GM10248 (cell line): ENCODE data around the gene PIK3C2B.

ENCODE experiments used
- CTCF ChIA-PET: fragments of 300-600 bp; sonication (Branson Sonifier 250); formaldehyde crosslinking; extraction: SDS; loops from one replicate; lab custom pipeline; 2021; ENCODE audit warnings: antibody characterized with exemption; lab: Yijun Ruan, JAX
- POLR2A ChIA-PET: fragments of 350-650 bp; sonication (Branson Sonifier 250); formaldehyde crosslinking; extraction: SDS; loops from one replicate; lab custom pipeline; 2020; ENCODE audit warnings: antibody characterized with exemption; lab: Yijun Ruan, JAX
- DNase-seq: peaks from one replicate; pipeline ENCODE4 v3.0.0; 2012; ENCODE audit errors: extremely low spot score
- TF ChIP-seq, protein P1 (sequence below): IDR thresholded peaks from 2 replicates; pipeline ENCODE4 v1.5.1; 2012; ENCODE audit warnings: mild to moderate bottlenecking, low read depth; ENCODE audit errors: extremely low read depth, missing control alignments, control extremely low read depth

PIK3C2B gene

DNA sequence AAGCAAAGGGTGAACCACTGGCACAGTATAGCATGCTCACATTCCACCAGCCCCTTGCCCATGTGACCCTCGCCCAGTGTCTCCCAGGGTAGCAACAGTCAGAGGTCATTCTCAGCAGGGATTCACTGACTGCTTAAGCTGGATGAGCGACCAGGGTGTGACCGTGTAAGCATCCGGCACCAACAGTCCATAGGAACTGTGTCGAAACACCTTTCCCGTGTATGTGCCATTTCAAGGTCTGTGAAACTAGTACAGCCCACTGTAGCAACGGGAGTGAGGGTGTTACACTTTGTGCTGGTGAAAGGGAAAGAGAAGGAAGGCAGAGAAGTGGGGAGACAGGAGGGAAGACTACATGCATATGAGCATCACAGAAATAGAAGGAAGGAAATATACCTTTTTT is 10.8 kb downstream of the PIK3C2B start:
- TF ChIP-seq, protein P1, sequence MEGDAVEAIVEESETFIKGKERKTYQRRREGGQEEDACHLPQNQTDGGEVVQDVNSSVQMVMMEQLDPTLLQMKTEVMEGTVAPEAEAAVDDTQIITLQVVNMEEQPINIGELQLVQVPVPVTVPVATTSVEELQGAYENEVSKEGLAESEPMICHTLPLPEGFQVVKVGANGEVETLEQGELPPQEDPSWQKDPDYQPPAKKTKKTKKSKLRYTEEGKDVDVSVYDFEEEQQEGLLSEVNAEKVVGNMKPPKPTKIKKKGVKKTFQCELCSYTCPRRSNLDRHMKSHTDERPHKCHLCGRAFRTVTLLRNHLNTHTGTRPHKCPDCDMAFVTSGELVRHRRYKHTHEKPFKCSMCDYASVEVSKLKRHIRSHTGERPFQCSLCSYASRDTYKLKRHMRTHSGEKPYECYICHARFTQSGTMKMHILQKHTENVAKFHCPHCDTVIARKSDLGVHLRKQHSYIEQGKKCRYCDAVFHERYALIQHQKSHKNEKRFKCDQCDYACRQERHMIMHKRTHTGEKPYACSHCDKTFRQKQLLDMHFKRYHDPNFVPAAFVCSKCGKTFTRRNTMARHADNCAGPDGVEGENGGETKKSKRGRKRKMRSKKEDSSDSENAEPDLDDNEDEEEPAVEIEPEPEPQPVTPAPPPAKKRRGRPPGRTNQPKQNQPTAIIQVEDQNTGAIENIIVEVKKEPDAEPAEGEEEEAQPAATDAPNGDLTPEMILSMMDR, result no peak
- POLR2A ChIA-PET, result no interaction called here

DNA sequence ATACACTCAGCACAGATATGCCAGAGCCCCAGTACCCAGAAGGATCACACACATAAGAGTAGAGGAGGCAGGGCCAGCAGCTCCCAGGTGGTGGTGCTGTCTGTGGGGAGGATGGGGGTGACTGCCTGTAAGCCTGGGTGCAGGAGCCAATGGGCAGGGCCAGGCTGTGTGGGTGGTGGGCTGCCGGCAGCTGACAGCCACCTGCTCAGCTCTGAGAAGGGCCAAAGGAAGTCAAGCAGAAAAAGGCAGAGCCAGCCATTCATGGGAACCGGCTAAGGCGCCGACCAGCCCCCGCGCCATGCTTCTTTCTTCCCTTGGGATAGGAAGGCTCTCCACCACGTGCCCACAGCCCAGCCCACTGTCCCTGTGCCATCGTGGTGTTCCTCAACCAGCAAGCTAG is 14.1 kb downstream of the PIK3C2B start:
- POLR2A ChIA-PET, result interaction anchor here (0.6 kb wide), 1 partner anchor 13 kb away, joined by 5 read pairs; no protein-coding TSS in a partner anchor

More for the DNA sequence above, 10.8 kb downstream of the PIK3C2B start:
- no peak for DNase-seq
- CTCF ChIA-PET, result interaction anchor here (1.2 to 39.3 kb wide), 4 partner anchors 10 to 37 kb away, joined by 3 to 1775 read pairs (median 10); partner anchors contain the start of gene PIK3C2B

DNA sequence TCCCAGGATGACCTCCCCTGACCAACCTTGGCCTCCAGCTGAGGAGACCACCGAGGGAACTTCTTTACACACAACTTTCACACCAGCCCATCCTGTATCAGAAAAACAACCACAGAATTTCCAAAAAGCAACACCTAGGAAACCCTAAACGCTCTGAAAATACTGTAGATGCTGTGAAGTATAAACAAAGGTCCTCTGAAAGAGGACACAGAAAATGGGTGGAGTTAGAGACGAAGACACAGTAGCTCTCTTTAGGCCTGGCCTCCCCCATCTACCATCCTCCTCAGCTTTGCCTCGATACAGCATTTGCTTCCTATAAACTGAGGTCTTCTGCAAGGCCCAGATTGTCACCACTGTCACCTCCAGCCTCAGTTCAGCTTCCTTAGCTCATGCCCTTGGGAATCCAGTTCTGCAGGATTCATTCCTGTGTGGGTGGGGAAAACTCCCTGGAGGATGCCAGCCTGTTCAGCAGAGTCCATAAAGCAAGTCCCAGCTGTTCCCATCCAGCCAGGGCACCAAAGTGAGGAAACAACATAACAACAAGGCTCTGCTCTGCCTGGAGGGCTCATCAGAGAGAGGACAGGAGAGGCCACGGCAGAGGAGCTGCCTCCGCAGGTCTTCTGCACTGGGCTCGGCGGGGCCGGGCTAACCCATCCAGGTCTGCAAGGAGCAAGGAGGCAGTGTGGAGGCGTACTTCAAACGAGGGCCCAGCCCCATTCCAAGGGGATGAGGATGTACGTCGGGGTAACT is 15.0 kb downstream of the PIK3C2B start:
- TF ChIP-seq, protein P1, result no peak
- POLR2A ChIA-PET, result interaction anchor here (1.3 kb wide), 1 partner anchor 13 kb away, joined by 4 read pairs; no protein-coding TSS in a partner anchor
- CTCF ChIA-PET, result interaction anchor here (1.6 to 39.3 kb wide), 6 partner anchors 8 to 33 kb away, joined by 5 to 1775 read pairs (median 36); partner anchors contain the start of gene PIK3C2B
- peak; percentile 10 for DNase-seq

More for the DNA sequence above, 14.1 kb downstream of the PIK3C2B start:
- peak; percentile 72 for DNase-seq
- CTCF ChIA-PET, result interaction anchor here (2.7 to 39.3 kb wide), 4 partner anchors 11 to 34 kb away, joined by 11 to 1775 read pairs (median 64); partner anchors contain the start of gene PIK3C2B
- TF ChIP-seq, protein P1, result no peak

DNA sequence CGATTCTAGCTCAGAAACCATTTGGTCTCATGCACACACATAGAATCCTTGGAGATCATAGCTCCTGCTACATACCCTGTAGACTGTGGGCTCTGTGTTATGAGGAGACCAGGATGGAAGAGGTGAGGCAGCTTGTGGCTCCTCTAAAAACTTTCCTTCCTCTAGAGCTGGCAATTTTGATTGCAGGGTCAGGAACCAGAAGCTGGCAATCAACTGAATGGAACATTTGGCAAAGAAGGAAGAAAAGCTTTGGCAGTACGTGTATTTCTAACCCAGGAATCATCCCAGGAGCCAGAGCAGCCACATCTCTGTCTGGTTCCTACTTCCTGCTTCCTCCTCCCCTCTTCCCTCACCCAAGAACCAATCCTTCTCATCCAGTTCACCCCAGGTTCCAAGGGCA is 15.7 kb downstream of the PIK3C2B start:
- TF ChIP-seq, protein P1, result no peak
- ChIA-PET CTCF (interaction anchor here (1.6 to 39.3 kb wide), 7 partner anchors 8 to 328 kb away, joined by 5 to 1775 read pairs (median 11); partner anchors contain the start of gene PIK3C2B), POLR2A (interaction anchor here (1.3 kb wide), 1 partner anchor 13 kb away, joined by 4 read pairs; no protein-coding TSS in a partner anchor)
- no peak for DNase-seq

DNA sequence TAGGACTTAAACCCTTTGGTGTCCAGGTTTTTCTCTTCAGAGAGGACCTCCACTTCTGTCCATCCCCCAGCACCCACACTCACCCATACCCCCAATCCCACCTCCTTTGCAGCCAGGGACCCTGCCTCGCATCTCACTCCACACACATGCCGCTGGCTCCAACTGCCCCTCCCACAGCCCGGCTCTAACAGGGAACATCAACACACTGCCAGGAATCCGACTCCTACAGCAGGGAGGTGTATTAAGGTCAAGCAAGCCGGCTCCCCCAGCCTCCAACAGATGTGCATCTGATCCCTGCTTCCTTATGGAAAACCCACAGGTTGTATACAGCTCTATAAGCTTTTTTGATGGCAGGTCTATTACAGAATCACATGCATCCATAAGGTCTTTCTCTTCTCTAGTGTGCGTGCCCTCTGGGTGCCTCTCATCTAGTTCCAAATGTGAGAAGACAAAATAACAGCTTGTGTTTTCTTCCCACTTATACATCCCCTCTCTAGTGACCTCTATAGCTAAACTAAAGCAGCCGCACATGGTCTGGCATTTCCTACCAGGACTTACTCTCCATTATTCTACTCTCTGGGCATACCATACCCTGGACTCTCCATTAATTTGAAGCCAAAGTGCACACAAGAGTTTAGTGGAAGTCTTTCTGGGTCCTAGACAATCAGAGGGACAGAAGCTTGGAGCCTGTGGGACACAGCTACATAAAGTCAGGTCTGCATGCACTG is 16.3 kb downstream of the PIK3C2B start:
- TF ChIP-seq, protein P1, result no peak
- ChIA-PET CTCF (interaction anchor here (1.6 to 39.3 kb wide), 8 partner anchors 8 to 329 kb away, joined by 5 to 1775 read pairs (median 10); partner anchors contain the start of gene PIK3C2B), POLR2A (interaction anchor here (1.3 kb wide), 1 partner anchor 12 kb away, joined by 4 read pairs; no protein-coding TSS in a partner anchor)
- DNase-seq, result peak; percentile 9
